PC-9 (cell line): ENCODE measurements around the gene CASR. TPM values are rescaled to one million over a fixed set of nuclear protein-coding genes. Genes with fewer than 3 reads are reported as not detected.

Experiments used
- BruUV-seq: library from RNA; stranded (reverse); fragments of 400-500 nt; replicated peaks from 2 replicates; lab custom pipeline; 2021; lab: Mats Ljungman, UMichigan
- CTCF ChIA-PET: fragments of 300-600 bp; sonication (Branson Sonifier 250); formaldehyde crosslinking; loops from one replicate; lab custom pipeline; 2022; ENCODE audit warnings: antibody characterized with exemption; lab: Charles Lee
- POLR2A ChIA-PET: fragments of 300-600 bp; sonication (Branson Sonifier 250); formaldehyde crosslinking; loops from one replicate; lab custom pipeline; 2022; ENCODE audit warnings: antibody characterized with exemption; ENCODE audit not compliant: unreplicated experiment; lab: Charles Lee
- DNase-seq, 2 experiments: peaks; one replicate each; pipeline versions ENCODE4 v3.0.0 to v3.0.0-alpha.2; 2015 to 2022; ENCODE audit warnings: mixed read lengths in 1 of 2
- H2AFZ ChIP-seq: fragments of 200-600 bp; sonication (generic); 2 replicates; pipeline ENCODE4 v1.8.1; 2017; ENCODE audit warnings: antibody characterized with exemption
- H3F3A ChIP-seq: fragments of 200-600 bp; sonication (generic); 2 replicates; pipeline ENCODE4 v1.8.1; 2017; ENCODE audit warnings: antibody characterized with exemption, mild to moderate bottlenecking, low read depth; ENCODE audit not compliant: insufficient read depth
- H3K27ac ChIP-seq: fragments of 200-600 bp; sonication (generic); 2 replicates; pipeline ENCODE4 v1.6.1; 2016; ENCODE audit warnings: mixed run types
- H3K27me3 ChIP-seq: fragments of 200-600 bp; sonication (generic); 2 replicates; pipeline ENCODE4 v1.6.1; 2016; ENCODE audit warnings: low read depth, mixed run types; ENCODE audit not compliant: insufficient read depth
- H3K36me3 ChIP-seq: fragments of 200-600 bp; sonication (generic); 2 replicates; pipeline ENCODE4 v1.6.1; 2016; ENCODE audit warnings: low read depth, mixed run types
- H3K4me1 ChIP-seq: fragments of 200-600 bp; sonication (generic); replicated peaks from 2 replicates; pipeline ENCODE4 v1.6.1; 2016; ENCODE audit warnings: mixed run types; ENCODE audit not compliant: insufficient read depth
- H3K4me2 ChIP-seq: fragments of 200-600 bp; sonication (generic); 2 replicates; pipeline ENCODE4 v1.6.1; 2017; ENCODE audit warnings: mixed run types
- H3K4me3 ChIP-seq: fragments of 200-600 bp; sonication (generic); 2 replicates; pipeline ENCODE4 v1.6.1; 2016; ENCODE audit warnings: mixed run types
- H3K79me2 ChIP-seq: fragments of 200-600 bp; sonication (generic); 2 replicates; pipeline ENCODE4 v1.6.1; 2017; ENCODE audit warnings: low read depth, mixed run types
- H3K9me2 ChIP-seq: fragments of 200-600 bp; sonication (generic); 2 replicates; pipeline ENCODE4 v1.8.1; 2017; ENCODE audit warnings: mild to moderate bottlenecking; ENCODE audit not compliant: insufficient read depth
- H3K9me3 ChIP-seq: fragments of 200-600 bp; sonication (generic); 2 replicates; pipeline ENCODE4 v1.8.1; 2016; ENCODE audit warnings: low read depth; ENCODE audit not compliant: insufficient read depth
- H4K20me1 ChIP-seq: fragments of 200-600 bp; sonication (generic); 2 replicates; pipeline ENCODE4 v1.8.1; 2017; ENCODE audit not compliant: insufficient read depth
- CTCF ChIP-seq: fragments of 200-600 bp; sonication (generic); conservative IDR thresholded peaks from 2 replicates; pipeline ENCODE4 v1.6.1; 2017; ENCODE audit warnings: mixed run types, antibody characterized with exemption, mild to moderate bottlenecking, moderate library complexity
- EZH2 ChIP-seq: fragments of 200-600 bp; sonication (generic); IDR thresholded peaks from 2 replicates; pipeline ENCODE4 v1.8.0; 2017; ENCODE audit warnings: antibody characterized with exemption, low read depth
- intact Hi-C: fragments of 100-400 bp; cut with micrococcal nuclease; formaldehyde crosslinking; loops from one replicate; pipeline ENCODE4 v1.10.0; 2022; ENCODE audit not compliant: unreplicated experiment
- total RNA-seq: library from RNA; stranded (reverse); gene quantifications from 2 replicates; pipeline ENCODE4 v1.2.3, GENCODE V29; 2021

The CASR gene
- total RNA-seq, 1 experiment from 2014 or later, result not detected

- ChIA-PET CTCF (no interaction called here), POLR2A (interaction anchor here (0.7 kb wide), 1 partner anchor 35 kb away, joined by 4 read pairs; no protein-coding TSS in a partner anchor)
- TF ChIP-seq CTCF (no peak), EZH2 (no peak)
- H3K9me3 ChIP-seq, result no peaks in the 10 kb centered on the region; the same call in 1 of the 2 replicates
- no peaks in the 10 kb centered on the region for H3K27me3 ChIP-seq
- H3K4me3 ChIP-seq, result no peak overlapping the region
- H3K4me1 ChIP-seq, result no peaks in the 10 kb centered on the region
- no peak overlapping the region for H2AFZ ChIP-seq
- H3K9me2 ChIP-seq, result no peaks in the 10 kb centered on the region
- intact Hi-C loops, result no loop called here
- no peaks in the 10 kb centered on the region for H4K20me1 ChIP-seq
- H3K27ac ChIP-seq, result no peak overlapping the region
- H3K79me2 ChIP-seq, result no peaks in the 10 kb centered on the region
- DNase-seq, result no peak
- H3F3A ChIP-seq, result no peaks in the 10 kb centered on the region
- no TSS peak for BruUV-seq
- H3K36me3 ChIP-seq, result no peaks in the 10 kb centered on the region
- H3K4me2 ChIP-seq, result no peak overlapping the region
Measured at GRCh38 chr3:122272879-122273278, 89.4 kb downstream of the CASR start.

GRCh38 chr3:122273498-122273897 is 90.0 kb downstream of the CASR start:
- CTCF ChIA-PET, result no interaction called here
- no TSS peak for BruUV-seq
- Histone ChIP-seq H3K9me2 (no peaks in the 10 kb centered on the region), H3K36me3 (no peaks in the 10 kb centered on the region), H3K4me1 (no peaks in the 10 kb centered on the region), H4K20me1 (no peaks in the 10 kb centered on the region), H2AFZ (no peak overlapping the region), H3K4me2 (no peak overlapping the region), H3F3A (no peaks in the 10 kb centered on the region), H3K27ac (no peak overlapping the region), H3K4me3 (no peak overlapping the region), H3K9me3 (no peaks in the 10 kb centered on the region; the same call in 1 of the 2 replicates), H3K79me2 (no peaks in the 10 kb centered on the region), H3K27me3 (no peaks in the 10 kb centered on the region)
- POLR2A ChIA-PET, result interaction anchor here (0.7 kb wide), 1 partner anchor 35 kb away, joined by 4 read pairs; no protein-coding TSS in a partner anchor
- no peak for DNase-seq
- TF ChIP-seq CTCF (no peak), EZH2 (no peak)
- intact Hi-C loops, result no loop called here

- H4K20me1 ChIP-seq, result no peaks in the 10 kb centered on the region
- no peaks in the 10 kb centered on the region for H3K36me3 ChIP-seq
- H3K4me1 ChIP-seq, result no peaks in the 10 kb centered on the region
- DNase-seq, result no peak
- H3K9me2 ChIP-seq, result no peaks in the 10 kb centered on the region
- no peak overlapping the region for H2AFZ ChIP-seq
- no peak overlapping the region for H3K4me2 ChIP-seq
- no peak overlapping the region for H3K27ac ChIP-seq
- H3K27me3 ChIP-seq, result peaks cover 8% of the 10 kb centered on the region; the same call in 1 of the 2 replicates
- ChIA-PET POLR2A (no interaction called here), CTCF (no interaction called here)
- H3K9me3 ChIP-seq, result no peaks in the 10 kb centered on the region
- no peak overlapping the region for H3K4me3 ChIP-seq
- H3F3A ChIP-seq, result no peaks in the 10 kb centered on the region
- H3K79me2 ChIP-seq, result no peaks in the 10 kb centered on the region
- no TSS peak for BruUV-seq
- TF ChIP-seq CTCF (no peak), EZH2 (no peak)
- intact Hi-C loops, result no loop called here
Measured at GRCh38 chr3:122281891-122282290, 98.4 kb downstream of the CASR start.
